Activated naive CD8-positive, alpha-beta T cell treated with anti-CD3 and anti-CD28 coated beads, Interleukin-2, amount 50 U/mL, for 24 hours (primary cell): ENCODE measurements around the gene MYMK.

Source experiments
- ATAC-seq: fragments of 150-1000 bp; cut with Tn5 transposase; one replicate; pipeline ENCODE4 v1.10.0; 2021
- DNase-seq: peaks from one replicate; pipeline ENCODE4 v3.0.0; 2021
- H3K27ac Mint-ChIP-seq: one replicate; pipeline ENCODE4 v1.8.0; 2021; ENCODE audit warnings: mild to moderate bottlenecking, mixed read lengths
- H3K27me3 Mint-ChIP-seq: one replicate; pipeline ENCODE4 v1.8.0; 2021; ENCODE audit warnings: mixed read lengths
- H3K36me3 Mint-ChIP-seq: one replicate; pipeline ENCODE4 v1.8.0; 2021; ENCODE audit warnings: low read depth, mixed read lengths
- H3K4me1 Mint-ChIP-seq: one replicate; pipeline ENCODE4 v1.8.0; 2021; ENCODE audit warnings: mixed read lengths
- H3K4me3 Mint-ChIP-seq: one replicate; pipeline ENCODE4 v1.8.0; 2021; ENCODE audit warnings: mild to moderate bottlenecking, moderate library complexity, mixed read lengths
- H3K9me3 Mint-ChIP-seq: one replicate; pipeline ENCODE4 v1.8.0; 2021; ENCODE audit warnings: mixed read lengths

The MYMK gene

DNA sequence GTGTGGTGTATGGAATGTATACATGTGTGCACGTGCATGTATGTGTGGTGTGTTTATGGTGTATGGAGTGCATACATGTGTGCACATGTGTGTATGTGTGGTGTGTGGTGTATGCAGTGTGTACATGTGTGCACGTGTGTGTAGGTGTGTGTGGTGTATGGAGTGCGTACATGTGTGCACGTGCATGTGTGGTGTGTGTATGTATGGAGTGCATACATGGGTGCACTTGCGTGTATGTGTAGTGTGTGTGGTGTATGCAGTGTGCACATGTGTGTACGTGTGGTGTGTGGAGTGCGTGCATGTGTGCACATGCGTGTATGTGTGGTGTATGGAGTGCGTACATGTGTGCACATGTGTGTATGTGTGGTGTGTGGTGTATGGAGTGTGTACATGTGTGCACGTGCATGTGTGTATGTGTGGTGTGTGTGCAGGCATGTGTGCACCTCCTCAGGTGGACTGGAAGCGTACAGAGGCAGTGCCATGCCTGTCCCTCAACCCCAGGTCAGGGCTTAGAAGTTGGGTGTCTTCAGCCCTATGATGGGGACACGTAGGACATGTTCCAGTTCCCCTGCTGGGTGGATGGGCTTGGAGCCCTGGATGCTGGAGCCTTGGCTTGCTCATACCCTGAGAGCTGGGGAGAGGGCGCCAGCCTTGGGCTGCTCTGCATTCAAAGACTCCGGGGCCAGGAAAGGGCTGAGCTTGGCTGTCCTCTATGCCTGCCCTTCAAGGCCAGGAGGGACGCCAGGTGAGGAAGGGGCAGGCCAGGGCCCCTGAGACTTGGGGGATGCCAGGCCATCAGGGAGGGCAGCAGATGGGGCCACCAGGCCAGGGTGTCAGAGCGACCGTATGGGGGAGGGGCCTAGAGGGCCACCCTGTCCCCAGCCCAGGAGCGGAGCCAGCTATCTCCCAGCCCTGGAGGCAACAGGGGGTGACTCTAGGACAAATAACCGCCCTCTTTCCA is 12.2 kb downstream of the MYMK start:
- H3K9me3 Mint-ChIP-seq: no peaks in the 10 kb centered on the region
- DNase-seq (no peak), ATAC-seq (no peak)
- no peak overlapping the region for H3K4me3 Mint-ChIP-seq
- H3K27ac Mint-ChIP-seq: no peak overlapping the region
- peaks cover 15% of the 10 kb centered on the region for H3K4me1 Mint-ChIP-seq
- H3K27me3 Mint-ChIP-seq: no peaks in the 10 kb centered on the region
- no peaks in the 10 kb centered on the region for H3K36me3 Mint-ChIP-seq

DNA sequence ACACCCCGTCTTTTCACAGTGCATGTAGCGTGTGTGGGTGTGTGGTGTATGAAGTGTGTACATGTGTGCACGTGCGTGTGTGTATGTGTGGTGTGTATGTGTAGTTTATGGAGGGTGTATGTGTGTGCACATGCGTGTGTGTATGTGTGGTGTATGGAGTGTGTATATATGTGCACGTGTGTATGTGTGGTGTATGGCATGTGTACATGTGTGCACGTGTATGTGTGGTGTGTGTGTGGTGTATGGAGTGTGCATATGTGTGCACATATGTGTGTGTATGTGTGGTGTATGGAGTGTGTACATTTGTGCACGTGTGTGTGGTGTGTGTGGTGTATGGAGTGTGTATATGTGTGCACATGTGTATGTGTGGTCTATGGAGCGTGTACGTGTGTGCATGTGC is 13.2 kb downstream of the MYMK start:
- Mint-ChIP-seq H3K9me3 (no peaks in the 10 kb centered on the region), H3K27me3 (no peaks in the 10 kb centered on the region), H3K27ac (no peak overlapping the region), H3K4me3 (no peak overlapping the region), H3K36me3 (no peaks in the 10 kb centered on the region), H3K4me1 (peaks cover 15% of the 10 kb centered on the region)
- DNase-seq: no peak
- no peak for ATAC-seq

DNA sequence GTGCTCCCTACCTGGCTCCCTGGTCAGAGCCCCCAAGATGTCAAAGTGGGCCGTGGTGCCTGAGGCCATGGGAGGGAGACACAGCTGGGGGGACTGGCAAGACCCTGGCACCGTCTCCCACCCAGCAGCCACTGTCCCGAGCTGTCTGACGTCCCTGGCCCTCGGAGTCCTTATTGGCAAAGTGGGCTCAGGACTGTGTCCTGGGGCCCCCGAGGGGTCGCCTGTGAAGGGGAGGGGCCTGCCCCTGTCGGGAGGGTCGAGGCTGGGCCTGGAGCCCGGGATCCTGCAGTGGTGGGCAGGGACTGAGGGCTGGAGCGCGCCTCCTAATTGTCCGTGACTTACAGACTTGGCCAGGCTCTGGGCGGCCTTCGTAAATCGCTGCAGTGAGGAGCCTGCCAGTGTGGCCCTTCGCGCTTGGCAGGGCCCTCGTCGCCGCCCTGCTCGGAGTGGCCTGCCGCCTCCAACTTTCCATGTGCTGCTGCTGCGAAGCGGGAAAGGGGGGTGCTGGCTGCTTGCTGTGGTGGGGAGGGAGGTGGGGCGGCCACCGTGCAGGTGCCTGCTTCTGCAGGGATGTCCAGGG is 13.7 kb downstream of the MYMK start:
- Mint-ChIP-seq H3K4me3 (no peak overlapping the region), H3K4me1 (peaks cover 15% of the 10 kb centered on the region), H3K27me3 (no peaks in the 10 kb centered on the region), H3K27ac (no peak overlapping the region), H3K36me3 (no peaks in the 10 kb centered on the region), H3K9me3 (no peaks in the 10 kb centered on the region)
- ATAC-seq (no peak), DNase-seq (no peak)

GRCh38 chr9:133509179-133510083 is 15.3 kb downstream of the MYMK start:
- Mint-ChIP-seq H3K27ac (no peak overlapping the region), H3K36me3 (no peaks in the 10 kb centered on the region), H3K9me3 (no peaks in the 10 kb centered on the region), H3K4me1 (peaks cover 15% of the 10 kb centered on the region), H3K27me3 (no peaks in the 10 kb centered on the region), H3K4me3 (peak overlapping the region; percentile 30)
- no peak for DNase-seq
- ATAC-seq: no peak

DNA sequence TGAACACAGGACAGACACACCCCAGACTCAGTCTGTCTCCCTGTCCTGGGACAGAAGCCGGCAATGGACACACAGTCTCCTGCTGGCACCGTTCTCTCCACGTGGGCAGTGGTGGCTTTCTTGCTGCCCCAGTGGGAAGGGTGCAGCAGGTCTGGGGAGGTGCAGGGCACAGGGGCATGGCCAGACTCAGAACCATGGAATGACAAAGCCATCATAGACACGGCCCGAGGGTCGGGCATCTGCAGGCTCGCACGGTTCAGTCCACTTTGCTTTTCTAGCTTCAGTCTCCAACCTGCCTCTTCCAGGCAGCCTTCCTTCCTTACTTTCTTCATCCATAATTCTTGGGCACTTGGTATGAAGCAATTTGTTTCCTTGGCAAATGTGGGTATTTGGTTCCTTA is 16.7 kb downstream of the MYMK start:
- H3K27ac Mint-ChIP-seq: no peak overlapping the region
- H3K4me3 Mint-ChIP-seq: no peak overlapping the region
- no peak for ATAC-seq
- no peaks in the 10 kb centered on the region for H3K27me3 Mint-ChIP-seq
- no peaks in the 10 kb centered on the region for H3K36me3 Mint-ChIP-seq
- no peak for DNase-seq
- no peaks in the 10 kb centered on the region for H3K9me3 Mint-ChIP-seq
- peaks cover 15% of the 10 kb centered on the region for H3K4me1 Mint-ChIP-seq

DNA sequence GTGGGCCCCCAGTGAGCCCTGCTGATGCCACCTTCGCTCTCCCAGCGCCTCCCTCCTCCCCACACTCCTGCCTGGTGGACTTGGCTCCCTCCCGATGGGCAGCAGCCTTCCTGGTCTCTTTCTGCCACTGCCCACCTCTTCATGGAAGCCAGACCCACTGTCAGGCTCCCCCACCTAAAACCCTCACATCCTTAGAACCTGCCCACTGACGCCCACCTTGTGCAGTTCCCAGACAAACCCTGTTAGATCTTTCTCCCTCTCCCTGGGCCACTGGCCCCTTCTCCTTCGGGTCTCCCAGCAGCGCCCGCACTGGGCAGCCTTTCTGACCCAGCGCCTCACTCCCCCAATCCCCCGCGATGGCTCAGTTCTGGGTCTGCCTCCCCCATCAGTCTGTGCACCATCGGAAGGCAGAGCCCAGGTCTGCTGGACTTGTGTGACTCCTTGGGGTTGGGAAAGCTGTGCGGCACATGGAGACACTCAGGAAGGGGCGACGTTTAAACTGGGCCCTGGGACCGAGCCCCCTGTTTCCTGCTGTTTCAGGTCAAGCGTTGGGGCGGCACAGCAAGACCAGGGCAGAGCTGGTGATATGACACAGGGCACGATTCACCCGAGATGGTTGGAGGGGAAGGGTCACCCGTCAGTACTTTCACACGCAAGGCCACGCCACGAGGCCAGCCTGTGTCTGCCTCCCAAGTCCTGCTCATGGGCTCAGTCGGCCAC is 17.4 kb downstream of the MYMK start:
- Mint-ChIP-seq H3K27ac (no peak overlapping the region), H3K4me3 (no peak overlapping the region), H3K4me1 (peaks cover 15% of the 10 kb centered on the region), H3K9me3 (peaks cover 4% of the 10 kb centered on the region), H3K27me3 (peaks cover 3% of the 10 kb centered on the region), H3K36me3 (no peaks in the 10 kb centered on the region)
- ATAC-seq (no peak), DNase-seq (no peak)

GRCh38 chr9:133506653-133507038 is 18.1 kb downstream of the MYMK start:
- Mint-ChIP-seq H3K36me3 (peaks cover 2% of the 10 kb centered on the region), H3K27ac (no peak overlapping the region), H3K4me1 (peaks cover 15% of the 10 kb centered on the region), H3K4me3 (no peak overlapping the region), H3K9me3 (peaks cover 11% of the 10 kb centered on the region), H3K27me3 (peaks cover 5% of the 10 kb centered on the region)
- DNase-seq (no peak), ATAC-seq (no peak)

DNA sequence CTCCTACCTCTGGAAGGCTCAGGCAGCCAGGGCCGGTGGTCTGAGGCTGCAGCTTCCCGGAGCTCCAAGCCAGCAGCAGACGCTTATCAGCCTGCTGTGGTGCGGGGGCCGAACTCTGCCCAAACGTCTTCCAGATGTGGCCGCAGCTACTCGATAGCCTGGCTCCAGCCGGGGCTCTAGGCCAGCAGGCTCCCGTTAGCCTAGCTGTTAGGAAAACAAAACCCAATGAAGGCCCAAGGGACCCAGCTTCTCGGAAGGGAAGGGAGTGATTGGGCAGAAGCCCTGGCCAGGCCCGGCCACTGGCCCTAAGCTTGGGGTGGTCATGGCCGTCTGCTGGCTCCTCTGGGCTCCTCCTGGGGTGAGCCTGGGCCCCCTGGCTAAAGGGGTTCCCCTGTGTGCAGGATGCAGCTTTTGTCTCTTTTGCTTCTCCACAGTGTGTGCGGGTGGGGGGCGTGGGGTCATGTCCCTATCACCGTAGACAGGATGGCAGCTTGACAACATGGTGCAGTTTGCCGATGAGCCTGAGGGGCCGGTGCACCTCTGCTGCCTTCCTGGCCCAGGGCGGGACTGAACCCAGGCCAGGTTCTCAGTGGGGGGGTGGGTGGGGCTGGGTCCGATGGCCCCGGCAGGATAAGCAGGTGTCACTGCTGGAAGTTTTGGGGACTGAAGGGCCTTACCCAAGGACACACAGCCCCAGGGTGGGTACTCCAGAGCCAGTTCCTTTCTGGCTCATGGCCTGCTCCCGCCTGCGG is 18.7 kb downstream of the MYMK start:
- Mint-ChIP-seq H3K27ac (no peak overlapping the region), H3K9me3 (peaks cover 15% of the 10 kb centered on the region), H3K4me3 (no peak overlapping the region), H3K27me3 (peaks cover 5% of the 10 kb centered on the region), H3K36me3 (peaks cover 2% of the 10 kb centered on the region), H3K4me1 (peaks cover 15% of the 10 kb centered on the region)
- ATAC-seq: no peak
- DNase-seq: no peak

- peaks cover 17% of the 10 kb centered on the region for H3K9me3 Mint-ChIP-seq
- H3K36me3 Mint-ChIP-seq: peaks cover 2% of the 10 kb centered on the region
- H3K27me3 Mint-ChIP-seq: peaks cover 5% of the 10 kb centered on the region
- H3K27ac Mint-ChIP-seq: no peak overlapping the region
- ATAC-seq (no peak), DNase-seq (no peak)
- no peak overlapping the region for H3K4me3 Mint-ChIP-seq
- peaks cover 15% of the 10 kb centered on the region for H3K4me1 Mint-ChIP-seq
These were observed 19.5 kb downstream of the MYMK start for GRCh38 chr9:133505186-133505830.

DNA sequence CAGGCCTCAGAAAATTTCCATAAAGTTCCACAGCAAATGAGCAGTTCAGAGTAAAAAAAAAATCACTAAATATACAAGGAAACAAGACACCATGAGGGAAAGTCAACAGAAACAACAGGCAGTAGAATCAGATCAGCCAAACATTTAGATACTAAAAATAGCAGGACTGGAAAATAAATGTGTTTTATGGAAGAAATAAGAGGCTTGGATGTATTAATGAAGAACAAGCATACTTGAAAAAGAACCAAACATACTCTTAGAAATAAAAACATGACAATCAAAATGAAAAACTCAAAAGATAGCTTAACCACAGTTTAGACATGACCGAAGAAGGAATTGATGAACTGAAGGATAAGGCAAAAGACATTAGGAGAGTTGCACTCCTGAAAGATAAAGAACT is 22.6 kb downstream of the MYMK start:
- Mint-ChIP-seq H3K27ac (no peak overlapping the region), H3K4me3 (no peak overlapping the region), H3K27me3 (peaks cover 5% of the 10 kb centered on the region), H3K36me3 (peaks cover 2% of the 10 kb centered on the region), H3K9me3 (peaks cover 17% of the 10 kb centered on the region), H3K4me1 (no peaks in the 10 kb centered on the region)
- ATAC-seq (no peak), DNase-seq (no peak)

GRCh38 chr9:133499892-133500270 is 24.9 kb downstream of the MYMK start:
- DNase-seq: no peak
- H3K9me3 Mint-ChIP-seq: peaks cover 17% of the 10 kb centered on the region
- no peaks in the 10 kb centered on the region for H3K4me1 Mint-ChIP-seq
- no peak for ATAC-seq
- no peak overlapping the region for H3K27ac Mint-ChIP-seq
- peaks cover 2% of the 10 kb centered on the region for H3K36me3 Mint-ChIP-seq
- peaks cover 5% of the 10 kb centered on the region for H3K27me3 Mint-ChIP-seq
- H3K4me3 Mint-ChIP-seq: no peak overlapping the region

DNA sequence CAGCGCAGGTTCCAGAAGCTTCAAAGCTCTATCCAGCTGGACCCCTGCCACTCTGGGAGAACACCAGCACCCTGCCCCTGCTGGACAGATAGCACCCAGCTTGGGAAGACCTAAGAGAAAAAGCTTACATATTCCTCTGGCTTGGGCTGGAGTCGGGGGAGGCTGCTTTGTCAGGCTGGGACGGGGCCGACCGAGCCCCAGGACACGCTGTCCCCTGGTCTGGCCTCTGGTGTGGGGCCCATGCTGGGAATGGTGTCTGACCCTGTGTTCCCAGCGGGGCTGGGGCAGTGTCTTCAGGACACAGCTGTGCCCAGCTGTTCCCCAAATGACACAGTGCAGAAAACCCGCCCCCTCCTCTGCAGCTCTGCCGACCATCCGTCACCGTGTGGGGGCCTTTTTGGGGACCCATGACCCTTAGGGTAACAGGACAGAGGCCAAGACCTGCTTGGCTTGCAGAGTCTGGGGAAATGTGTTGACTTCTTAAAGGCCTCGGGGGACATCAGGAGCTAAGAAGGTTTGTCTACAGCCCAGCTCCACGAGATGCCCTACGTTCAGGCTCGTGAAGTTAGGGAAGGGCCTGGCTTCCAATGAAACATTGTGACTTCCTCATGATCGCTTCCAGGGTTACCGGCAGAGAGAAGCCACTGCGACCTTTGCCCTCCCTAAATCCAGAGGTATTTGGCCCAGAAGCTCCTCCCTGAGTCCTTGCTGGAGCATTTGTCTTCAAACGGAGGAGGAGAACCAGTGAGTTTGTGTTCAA is 25.4 kb downstream of the MYMK start:
- no peak for DNase-seq
- peaks cover 5% of the 10 kb centered on the region for H3K27me3 Mint-ChIP-seq
- peaks cover 2% of the 10 kb centered on the region for H3K36me3 Mint-ChIP-seq
- H3K27ac Mint-ChIP-seq: no peak overlapping the region
- no peak overlapping the region for H3K4me3 Mint-ChIP-seq
- ATAC-seq: no peak
- H3K9me3 Mint-ChIP-seq: peaks cover 17% of the 10 kb centered on the region
- no peaks in the 10 kb centered on the region for H3K4me1 Mint-ChIP-seq
